ENCODE measurements around the gene CD55. TPM values are rescaled to one million over a fixed set of nuclear protein-coding genes. Genes with fewer than 3 reads are reported as not detected.
A peak's percentile ranks its signal among the peaks of the same experiment; 100 is the strongest.

CD55 gene, protein sequence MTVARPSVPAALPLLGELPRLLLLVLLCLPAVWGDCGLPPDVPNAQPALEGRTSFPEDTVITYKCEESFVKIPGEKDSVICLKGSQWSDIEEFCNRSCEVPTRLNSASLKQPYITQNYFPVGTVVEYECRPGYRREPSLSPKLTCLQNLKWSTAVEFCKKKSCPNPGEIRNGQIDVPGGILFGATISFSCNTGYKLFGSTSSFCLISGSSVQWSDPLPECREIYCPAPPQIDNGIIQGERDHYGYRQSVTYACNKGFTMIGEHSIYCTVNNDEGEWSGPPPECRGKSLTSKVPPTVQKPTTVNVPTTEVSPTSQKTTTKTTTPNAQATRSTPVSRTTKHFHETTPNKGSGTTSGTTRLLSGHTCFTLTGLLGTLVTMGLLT
- total RNA-seq, result 17.9 TPM

DNA sequence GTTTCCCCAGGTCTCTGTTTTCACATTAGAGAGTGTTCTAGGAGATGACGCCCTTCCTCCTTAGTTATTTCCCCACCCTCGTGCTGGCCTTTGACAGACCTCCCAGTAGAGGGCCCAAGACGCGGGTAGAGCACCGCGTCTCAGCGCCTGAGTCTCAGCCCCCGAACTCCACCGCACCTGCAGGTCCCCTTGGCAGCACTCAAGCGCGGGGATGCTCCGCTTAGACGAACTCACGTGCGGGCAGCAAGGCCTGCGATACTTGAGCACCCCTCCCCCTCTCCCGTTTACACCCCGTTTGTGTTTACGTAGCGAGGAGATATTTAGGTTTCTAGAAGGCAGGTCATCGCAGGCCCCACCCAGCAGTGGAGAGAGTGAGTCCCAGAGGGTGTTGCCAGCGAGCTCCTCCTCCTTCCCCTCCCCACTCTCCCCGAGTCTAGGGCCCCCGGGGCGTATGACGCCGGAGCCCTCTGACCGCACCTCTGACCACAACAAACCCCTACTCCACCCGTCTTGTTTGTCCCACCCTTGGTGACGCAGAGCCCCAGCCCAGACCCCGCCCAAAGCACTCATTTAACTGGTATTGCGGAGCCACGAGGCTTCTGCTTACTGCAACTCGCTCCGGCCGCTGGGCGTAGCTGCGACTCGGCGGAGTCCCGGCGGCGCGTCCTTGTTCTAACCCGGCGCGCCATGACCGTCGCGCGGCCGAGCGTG is at the start of gene CD55:
Gene CD55, plus strand, starts transcription at position 600 of the 711 bp plus-strand sequence. Its CDS starts 88 bp downstream, at position 688.
- DNase-seq (ENCODE audit: low spot score), result peak; percentile 94

- no peak for DNase-seq (ENCODE audit: low spot score)
These were observed 46.6 kb upstream of the CD55 start for GRCh38 chr1:207274882-207275281.

DNA sequence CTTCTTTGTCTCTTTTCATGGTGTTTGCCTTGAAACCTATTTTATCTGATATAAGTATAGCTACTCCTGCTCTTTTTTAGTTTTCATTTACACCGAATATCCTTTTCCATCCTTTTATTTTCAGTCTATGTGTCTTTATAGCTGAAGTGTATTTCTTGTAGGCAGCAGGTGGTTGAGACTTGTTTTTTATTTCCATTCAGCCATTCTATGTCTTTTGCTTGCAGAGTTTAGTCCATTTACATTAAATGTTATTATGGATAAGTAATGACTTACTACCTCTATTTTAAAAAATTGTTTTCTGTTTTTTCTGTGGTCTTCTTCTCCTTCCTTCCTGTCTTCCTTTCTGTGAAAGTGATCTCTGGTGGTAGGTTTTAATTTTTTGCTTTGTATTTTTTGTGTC is 45.0 kb upstream of the CD55 start:
- no peak for DNase-seq (ENCODE audit: low spot score)

- no peak for DNase-seq (ENCODE audit: low spot score)
These were observed 44.2 kb upstream of the CD55 start for GRCh38 chr1:207277241-207277640.

GRCh38 chr1:207279652-207280051 is 41.8 kb upstream of the CD55 start:
- no peak for DNase-seq (ENCODE audit: low spot score)

GRCh38 chr1:207280706-207281105 is 40.8 kb upstream of the CD55 start:
- DNase-seq (ENCODE audit: low spot score), result no peak

DNA sequence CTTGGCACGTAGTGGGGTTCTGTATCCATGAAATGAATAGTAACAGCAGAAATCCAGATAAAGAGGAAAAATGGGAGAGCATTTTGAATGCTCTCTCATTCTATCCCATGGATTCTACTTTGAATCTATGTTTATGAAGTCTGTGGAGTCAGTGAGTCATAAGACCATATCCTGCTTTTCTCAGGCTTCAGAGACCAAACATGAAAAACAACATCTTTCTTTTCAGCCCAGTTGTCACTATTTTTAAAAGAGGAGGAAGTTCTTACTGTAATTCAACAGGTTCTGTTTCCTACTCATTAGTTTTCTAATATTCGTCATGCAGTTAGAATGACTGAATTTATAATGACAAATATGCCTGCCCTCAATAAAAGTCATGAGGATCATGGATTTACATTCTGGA is 39.4 kb upstream of the CD55 start:
- no peak for DNase-seq (ENCODE audit: low spot score)

DNA sequence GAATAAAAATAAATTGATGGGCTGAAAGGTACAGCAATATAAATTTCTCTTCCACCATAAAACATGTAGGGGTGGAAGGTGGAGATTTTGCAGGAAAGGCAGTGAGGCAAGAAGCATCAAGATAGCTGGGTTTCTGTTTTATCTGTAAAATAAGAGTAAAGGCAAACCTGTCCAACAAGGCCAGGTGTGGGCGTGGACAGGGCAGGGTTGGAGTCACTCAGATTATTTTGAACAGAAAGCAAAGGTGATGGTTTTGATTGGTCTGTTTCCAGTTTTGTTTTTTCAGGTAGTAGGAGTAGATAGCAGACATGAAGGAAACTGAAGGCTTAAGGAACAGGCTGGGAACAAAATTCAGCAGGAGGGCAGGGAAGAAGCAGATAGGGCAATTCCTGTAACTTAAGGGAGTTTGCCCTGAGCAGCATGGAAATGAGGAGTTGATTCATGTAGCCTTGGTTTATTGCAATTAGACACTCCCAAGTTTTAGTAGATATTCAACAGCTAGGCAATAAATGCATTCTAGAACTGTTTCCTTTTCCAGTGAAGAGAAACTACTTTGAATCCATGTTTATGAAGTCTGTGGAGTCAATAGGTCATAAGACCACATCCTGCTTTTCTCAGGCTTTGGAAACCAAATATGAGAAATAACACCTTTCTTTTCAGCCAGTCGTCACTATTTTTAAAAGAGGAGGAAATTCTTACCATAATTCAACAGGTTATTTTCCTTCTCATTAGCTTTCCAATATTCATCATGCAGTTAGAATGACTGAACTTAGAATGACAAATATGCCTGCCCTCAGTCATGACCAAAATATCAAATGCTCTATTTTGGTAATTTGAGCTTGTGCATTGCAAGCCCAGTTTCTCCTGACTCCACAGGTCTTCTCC is 38.7 kb upstream of the CD55 start:
- no peak for DNase-seq (ENCODE audit: low spot score)

DNA sequence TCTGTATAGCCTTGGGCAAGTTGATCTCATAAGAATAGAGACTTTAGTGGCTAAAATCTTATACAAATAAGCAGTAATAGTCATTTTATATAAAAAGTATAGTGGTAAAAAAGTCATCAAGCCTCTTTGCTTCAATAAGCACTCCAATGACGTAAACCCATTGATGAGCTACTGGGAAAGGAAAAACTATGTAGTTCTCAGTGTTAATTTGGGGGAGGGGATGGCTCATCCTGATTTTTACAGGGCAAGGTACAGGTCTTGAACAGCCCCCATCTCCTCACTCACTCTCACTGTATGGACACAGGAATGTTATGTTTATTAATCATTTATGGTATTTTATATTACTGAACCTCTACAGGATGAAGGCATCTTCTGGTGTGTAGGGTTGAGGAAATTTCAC is 38.1 kb upstream of the CD55 start:
- no peak for DNase-seq (ENCODE audit: low spot score)

GRCh38 chr1:207284209-207284897 is 37.1 kb upstream of the CD55 start:
- DNase-seq (ENCODE audit: low spot score), result no peak

DNA sequence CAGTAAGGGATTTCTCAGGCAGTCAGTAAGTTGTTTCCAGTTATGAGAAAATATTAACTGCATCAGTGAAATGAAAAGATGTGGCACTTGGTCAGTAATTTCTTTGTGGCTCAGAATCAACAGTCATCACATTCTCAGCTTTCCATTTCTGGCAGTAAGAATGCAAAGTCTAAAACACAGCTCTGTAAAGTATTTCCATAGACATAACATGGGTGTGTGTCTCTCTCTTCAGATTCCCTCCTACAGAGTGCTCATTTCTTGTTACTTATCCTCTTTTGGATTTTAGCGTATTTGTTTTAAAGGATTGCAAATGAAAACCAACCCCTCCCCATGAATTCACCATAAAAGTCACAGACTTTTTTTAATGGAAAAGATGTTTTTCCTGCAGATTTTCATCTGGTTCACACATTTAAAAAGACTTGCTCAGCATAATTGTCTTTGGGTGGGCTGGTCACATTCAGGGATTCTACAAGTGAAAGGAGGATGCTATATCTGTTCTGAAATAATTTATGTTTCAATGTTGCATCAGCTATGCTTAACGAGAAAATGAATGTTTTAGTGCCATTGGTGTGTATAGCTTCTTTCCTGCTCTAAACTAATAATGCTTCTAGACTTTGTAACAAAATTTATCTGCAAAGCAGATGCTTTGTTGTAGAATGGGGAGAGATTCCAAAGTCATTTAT is 34.6 kb upstream of the CD55 start:
- DNase-seq (ENCODE audit: low spot score), result no peak

GRCh38 chr1:207288315-207288714 is 33.2 kb upstream of the CD55 start:
- no peak for DNase-seq (ENCODE audit: low spot score)

DNA sequence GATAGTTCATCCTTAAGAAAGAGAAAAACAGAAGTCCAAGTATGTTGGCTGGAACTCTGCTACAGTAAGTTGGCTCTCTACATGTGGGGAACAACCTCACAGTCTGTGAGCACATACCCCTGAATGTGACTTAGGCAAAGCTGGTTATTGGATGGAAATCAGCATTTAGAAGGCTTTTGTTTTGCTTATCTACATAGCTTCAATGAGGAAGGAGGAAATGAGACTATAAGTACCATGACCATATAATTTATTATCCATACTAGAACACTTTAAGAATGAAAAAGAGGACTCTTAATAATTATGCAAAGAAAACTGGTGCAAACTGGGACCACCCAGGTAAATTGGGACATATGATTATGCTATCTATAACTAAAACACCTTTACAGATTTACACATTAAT is 31.7 kb upstream of the CD55 start:
- DNase-seq (ENCODE audit: low spot score), result no peak

- DNase-seq (ENCODE audit: low spot score), result no peak
These were observed 29.8 kb upstream of the CD55 start for GRCh38 chr1:207291723-207292122.

- no peak for DNase-seq (ENCODE audit: low spot score)
These were observed 23.3 kb upstream of the CD55 start for GRCh38 chr1:207298186-207298585.

DNA sequence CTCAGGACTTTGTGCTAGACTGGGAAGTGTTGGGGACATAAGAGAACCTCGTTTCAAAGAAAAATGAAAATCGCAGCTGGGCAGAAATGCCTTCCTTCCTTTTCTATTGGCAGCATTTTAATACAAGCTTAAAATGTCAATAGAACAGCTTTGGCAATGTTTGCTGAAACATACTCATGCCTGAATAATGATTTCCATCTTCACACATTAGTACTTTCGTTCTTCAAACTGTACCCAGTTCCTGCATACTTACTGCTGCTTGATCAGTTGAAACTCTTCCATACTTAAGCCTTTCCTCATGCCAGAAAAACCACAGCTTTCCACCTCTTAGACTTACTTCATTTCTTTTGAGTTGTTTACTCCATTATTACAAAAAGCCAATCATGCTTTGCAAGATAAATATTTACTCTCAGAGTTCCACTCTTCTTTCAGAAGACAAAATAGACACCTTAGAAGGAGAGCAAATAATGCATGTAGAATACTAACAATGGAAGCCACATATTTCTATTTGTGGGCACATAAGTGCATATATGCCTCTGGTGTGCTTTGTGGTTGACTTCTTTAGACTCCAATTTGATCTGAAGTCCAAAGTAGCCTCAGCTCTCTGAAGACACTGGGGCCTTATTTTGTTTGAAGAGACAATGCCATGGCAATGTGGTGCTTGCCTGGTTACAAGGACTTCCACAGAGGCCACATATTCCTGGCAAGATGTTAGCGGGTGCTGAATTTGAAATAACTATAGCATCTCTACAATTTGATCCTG is 22.7 kb upstream of the CD55 start:
- DNase-seq (ENCODE audit: low spot score), result no peak

- DNase-seq (ENCODE audit: low spot score), result no peak
These were observed 20.5 kb upstream of the CD55 start for GRCh38 chr1:207300970-207301369.

DNA sequence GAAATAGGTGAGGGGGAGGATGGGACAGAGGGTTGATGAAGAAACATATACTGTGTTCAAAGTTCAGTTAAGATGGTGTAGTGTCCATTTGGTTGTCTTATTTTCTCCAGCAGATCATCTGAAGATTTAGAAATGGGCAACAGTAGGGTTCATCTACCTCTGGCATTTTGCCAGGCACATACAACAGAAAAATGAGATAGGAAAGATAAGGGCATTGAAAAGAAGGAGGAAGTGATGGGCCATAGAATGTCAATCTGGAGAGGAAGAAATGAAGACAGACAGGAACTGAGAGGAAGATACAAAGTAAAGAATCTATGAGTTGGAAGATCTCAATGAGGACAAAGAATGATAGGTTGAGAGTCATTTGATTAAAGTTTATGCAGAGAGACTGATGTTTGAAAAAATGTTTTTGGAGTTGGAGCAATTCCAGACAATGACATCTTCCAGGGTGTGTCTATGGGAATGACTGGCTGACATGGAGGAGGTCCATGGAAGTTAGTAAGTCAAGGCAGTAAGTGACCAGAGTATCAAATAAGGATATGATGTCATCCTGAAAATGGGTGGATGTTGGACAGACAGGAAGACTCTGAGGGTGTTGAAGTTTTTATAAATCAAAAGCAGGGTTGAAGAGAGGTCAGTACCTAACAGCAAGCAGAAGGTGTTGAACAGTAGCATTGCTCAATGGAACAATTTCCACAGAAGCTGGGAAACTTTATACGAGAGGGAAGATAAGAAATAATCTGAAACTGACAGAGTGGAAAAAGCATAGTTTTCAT is 18.7 kb upstream of the CD55 start:
- no peak for DNase-seq (ENCODE audit: low spot score)

DNA sequence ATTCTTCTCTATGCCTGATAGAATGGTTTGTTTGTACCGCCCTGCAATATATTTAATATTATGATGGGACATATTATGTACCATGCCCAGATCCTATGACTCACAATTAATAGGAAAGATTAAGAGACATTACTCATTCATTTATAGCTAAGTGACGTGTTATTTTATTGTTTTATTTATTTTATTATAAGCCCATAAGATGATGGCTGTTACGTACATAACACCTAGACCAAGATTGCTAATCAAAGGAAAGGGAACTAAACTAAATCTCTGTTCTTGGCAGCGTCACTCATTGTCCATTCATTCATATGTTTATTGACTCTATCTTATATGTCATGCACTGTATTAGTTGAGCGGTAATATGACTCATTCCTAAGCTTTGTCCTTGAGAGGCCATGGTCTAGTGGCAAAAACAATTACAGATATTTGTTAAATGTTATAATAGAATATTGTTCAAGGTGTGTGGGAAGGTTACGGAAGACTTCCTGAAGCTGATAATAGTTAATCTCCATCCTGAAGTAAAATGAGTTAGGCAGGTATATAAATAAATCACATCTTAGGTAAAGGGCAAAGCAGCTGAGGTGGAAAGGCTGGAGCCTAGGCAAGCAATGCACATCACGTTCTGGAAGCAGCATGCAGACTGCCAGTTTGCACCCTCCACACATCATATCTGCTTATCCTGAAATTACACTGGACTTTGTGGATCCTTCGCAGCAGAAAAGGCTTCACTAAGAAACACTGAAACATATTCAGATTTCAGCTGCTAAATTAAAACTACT is 16.6 kb upstream of the CD55 start:
- DNase-seq (ENCODE audit: low spot score), result no peak

Measured in mucosa of gallbladder (tissue), 1 donor.